Measurements from ENCODE around the gene SLC7A4. TPM values are rescaled to one million over a fixed set of nuclear protein-coding genes. Genes with fewer than 3 reads are reported as not detected.

Gene SLC7A4
- total RNA-seq, 1 experiment from 2014 or later: not detected

GRCh38 chr22:20980938-20981722 is 51.2 kb downstream of the SLC7A4 start:
- ChIA-PET CTCF (interaction anchor here (0.6 to 1.5 kb wide), 6 partner anchors 20 to 77 kb away, joined by 3 to 8 read pairs (median 3); no protein-coding TSS in a partner anchor), POLR2A (interaction anchor here (1.0 to 3.4 kb wide), 13 partner anchors 9 to 128 kb away, joined by 3 to 24 read pairs (median 4); partner anchors contain the start of genes CRKL and THAP7)
- Mint-ChIP-seq H3K9me3 (ENCODE audit: unreplicated experiment) (peaks cover 8% of the 10 kb centered on the region), H3K4me3 (ENCODE audit: unreplicated experiment) (peak overlapping the region; percentile 88), H3K36me3 (ENCODE audit: insufficient read depth, unreplicated experiment) (peaks cover 18% of the 10 kb centered on the region), H3K27ac (ENCODE audit: low read depth, unreplicated experiment) (peak overlapping the region; percentile 37), H3K27me3 (ENCODE audit: insufficient read depth, unreplicated experiment) (no peaks in the 10 kb centered on the region), H3K4me1 (ENCODE audit: insufficient read depth, unreplicated experiment) (peaks cover 8% of the 10 kb centered on the region)
- no peak for TF ChIP-seq CTCF (IDR thresholded peaks at IDR 0.05; ENCODE audit: unreplicated experiment)
- TSS peak; percentile 76 for BruUV-seq (replicated peaks)
- intact Hi-C loops (cut with micrococcal nuclease): no loop called here
- DNase-seq (ENCODE audit: unreplicated experiment): no peak

DNA sequence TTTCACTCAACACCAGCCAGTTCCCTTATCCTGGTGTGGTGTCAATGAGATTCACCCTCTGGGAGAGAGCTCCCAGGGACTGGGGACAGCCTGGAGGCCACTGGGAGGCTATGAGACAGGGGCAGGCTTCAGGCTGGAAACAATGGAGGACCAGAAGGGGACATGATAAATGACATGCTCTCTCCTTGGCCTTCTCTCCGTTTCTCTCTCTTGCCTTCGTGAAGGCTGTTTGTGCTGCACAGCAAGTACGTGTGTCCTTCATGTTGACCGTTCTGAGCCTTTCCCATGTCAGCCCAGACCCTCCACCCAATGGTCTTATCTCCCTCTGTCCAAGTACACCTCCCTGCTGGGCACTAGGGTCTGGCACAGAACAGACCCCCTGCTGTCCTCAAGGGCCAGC is 51.8 kb downstream of the SLC7A4 start:
- peaks cover 8% of the 10 kb centered on the region for H3K4me1 Mint-ChIP-seq (ENCODE audit: insufficient read depth, unreplicated experiment)

DNA sequence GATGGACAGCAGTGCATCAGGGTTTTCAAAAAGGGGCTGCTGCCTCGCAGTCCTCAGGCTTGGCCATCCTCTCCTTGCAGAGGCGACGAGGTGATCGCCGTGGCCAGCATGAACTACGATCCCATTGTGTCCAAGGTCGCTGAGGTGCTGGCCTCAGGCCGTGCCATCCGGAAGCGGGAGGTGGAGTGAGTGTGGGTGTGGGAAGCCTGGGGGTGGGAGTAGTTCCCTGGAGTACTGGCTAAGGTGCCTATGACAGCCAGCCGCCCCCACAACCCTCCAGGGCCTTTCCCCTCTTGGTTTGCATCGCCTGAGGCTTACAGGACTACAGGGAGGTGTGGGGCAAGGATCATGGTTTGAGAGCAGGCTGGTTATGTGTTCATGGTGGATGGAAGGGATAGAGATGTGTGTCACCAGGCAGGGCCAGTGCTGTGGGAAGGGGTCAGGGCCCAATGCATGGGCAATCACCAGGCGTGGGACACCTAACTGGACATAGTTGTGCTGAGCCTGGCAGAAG is 52.4 kb downstream of the SLC7A4 start:
- Mint-ChIP-seq H3K36me3 (ENCODE audit: insufficient read depth, unreplicated experiment) (peaks cover 7% of the 10 kb centered on the region), H3K9me3 (ENCODE audit: unreplicated experiment) (peaks cover 8% of the 10 kb centered on the region), H3K4me1 (ENCODE audit: insufficient read depth, unreplicated experiment) (peaks cover 8% of the 10 kb centered on the region), H3K27ac (ENCODE audit: low read depth, unreplicated experiment) (no peak overlapping the region), H3K4me3 (ENCODE audit: unreplicated experiment) (no peak overlapping the region), H3K27me3 (ENCODE audit: insufficient read depth, unreplicated experiment) (no peaks in the 10 kb centered on the region)
- POLR2A ChIA-PET: interaction anchor here (0.7 to 3.4 kb wide), 3 partner anchors 20 to 23 kb away, joined by 3 to 24 read pairs (median 4); partner anchors contain the start of gene THAP7
- DNase-seq (ENCODE audit: unreplicated experiment): no peak
- intact Hi-C loops (cut with micrococcal nuclease): no loop called here
- CTCF ChIA-PET: no interaction called here
- no TSS peak for BruUV-seq (replicated peaks)
- TF ChIP-seq CTCF (IDR thresholded peaks at IDR 0.05; ENCODE audit: unreplicated experiment): no peak

More for the DNA sequence above, 51.8 kb downstream of the SLC7A4 start:
- POLR2A ChIA-PET: interaction anchor here (1.0 to 3.4 kb wide), 3 partner anchors 9 to 22 kb away, joined by 4 to 24 read pairs (median 4); partner anchors contain the start of gene THAP7
- intact Hi-C loops (cut with micrococcal nuclease): no loop called here
- Mint-ChIP-seq H3K9me3 (ENCODE audit: unreplicated experiment) (peaks cover 8% of the 10 kb centered on the region), H3K36me3 (ENCODE audit: insufficient read depth, unreplicated experiment) (peaks cover 12% of the 10 kb centered on the region), H3K27ac (ENCODE audit: low read depth, unreplicated experiment) (no peak overlapping the region), H3K27me3 (ENCODE audit: insufficient read depth, unreplicated experiment) (no peaks in the 10 kb centered on the region), H3K4me3 (ENCODE audit: unreplicated experiment) (no peak overlapping the region)
- no peak for DNase-seq (ENCODE audit: unreplicated experiment)
- CTCF ChIA-PET: interaction anchor here (0.9 to 1.0 kb wide), 3 partner anchors 22 to 76 kb away, joined by 3 read pairs; no protein-coding TSS in a partner anchor
- no TSS peak for BruUV-seq (replicated peaks)
- TF ChIP-seq CTCF (IDR thresholded peaks at IDR 0.05; ENCODE audit: unreplicated experiment): no peak

GRCh38 chr22:20979243-20979809 is 53.0 kb downstream of the SLC7A4 start:
- ChIA-PET CTCF (no interaction called here), POLR2A (interaction anchor here (0.7 to 3.4 kb wide), 2 partner anchors 21 to 24 kb away, joined by 3 to 24 read pairs; partner anchors contain the start of gene THAP7)
- no TSS peak for BruUV-seq (replicated peaks)
- intact Hi-C loops (cut with micrococcal nuclease): no loop called here
- Mint-ChIP-seq H3K27ac (ENCODE audit: low read depth, unreplicated experiment) (no peak overlapping the region), H3K27me3 (ENCODE audit: insufficient read depth, unreplicated experiment) (no peaks in the 10 kb centered on the region), H3K9me3 (ENCODE audit: unreplicated experiment) (peaks cover 8% of the 10 kb centered on the region), H3K4me3 (ENCODE audit: unreplicated experiment) (no peak overlapping the region), H3K4me1 (ENCODE audit: insufficient read depth, unreplicated experiment) (peaks cover 8% of the 10 kb centered on the region), H3K36me3 (ENCODE audit: insufficient read depth, unreplicated experiment) (peaks cover 6% of the 10 kb centered on the region)
- no peak for DNase-seq (ENCODE audit: unreplicated experiment)
- no peak for TF ChIP-seq CTCF (IDR thresholded peaks at IDR 0.05; ENCODE audit: unreplicated experiment)
